ENCODE results near the gene REEP3.
A peak's percentile ranks its signal among the peaks of the same experiment; 100 is the strongest.

REEP3 gene

GRCh38 chr10:63591600-63592379 is 70.6 kb downstream of the REEP3 start:
- DNase-seq = no peak

GRCh38 chr10:63593576-63593975 is 72.4 kb downstream of the REEP3 start:
- no peak for DNase-seq

GRCh38 chr10:63595072-63595471 is 73.9 kb downstream of the REEP3 start:
- no peak for DNase-seq

GRCh38 chr10:63596924-63597323 is 75.7 kb downstream of the REEP3 start:
- no peak for DNase-seq

- DNase-seq = no peak
These were observed 79.3 kb downstream of the REEP3 start for GRCh38 chr10:63600540-63600939.

- DNase-seq = no peak
These were observed 82.7 kb downstream of the REEP3 start for GRCh38 chr10:63603709-63604445.

GRCh38 chr10:63605197-63605967 is 84.2 kb downstream of the REEP3 start:
- DNase-seq = no peak

GRCh38 chr10:63608511-63608910 is 87.3 kb downstream of the REEP3 start:
- DNase-seq = no peak

GRCh38 chr10:63611078-63611477 is 89.9 kb downstream of the REEP3 start:
- DNase-seq = no peak

GRCh38 chr10:63614371-63614891 is 93.2 kb downstream of the REEP3 start:
- no peak for DNase-seq

- DNase-seq = no peak
These were observed 97.4 kb downstream of the REEP3 start for GRCh38 chr10:63618552-63618951.

- DNase-seq = no peak
These were observed 98.2 kb downstream of the REEP3 start for GRCh38 chr10:63619426-63619825.

- DNase-seq = no peak
These were observed 100.9 kb downstream of the REEP3 start for GRCh38 chr10:63622097-63622496.

GRCh38 chr10:63624701-63625100 is 103.5 kb downstream of the REEP3 start:
- DNase-seq = no peak

GRCh38 chr10:63627396-63627795 is 106.2 kb downstream of the REEP3 start:
- DNase-seq = no peak

- no peak for DNase-seq
These were observed 106.7 kb downstream of the REEP3 start for GRCh38 chr10:63627881-63628296.

- DNase-seq = peak; percentile 88
These were observed 107.5 kb downstream of the REEP3 start for GRCh38 chr10:63628526-63629362.

GRCh38 chr10:63629363-63630084 is 108.3 kb downstream of the REEP3 start:
- DNase-seq = peak; percentile 87

- peak; percentile 83 for DNase-seq
These were observed 109.1 kb downstream of the REEP3 start for GRCh38 chr10:63630085-63630930.

GRCh38 chr10:63630931-63631680 is 109.9 kb downstream of the REEP3 start:
- no peak for DNase-seq

All from NCI-H2029 (cell line).